Measurements from ENCODE around the gene DGKB. TPM values are rescaled to one million over a fixed set of nuclear protein-coding genes. Genes with fewer than 3 reads are reported as not detected.

Gene DGKB
- polyA plus RNA-seq, 2 of the 4 experiments (the other 2 are of a cell fraction), result 0.01 TPM; not detected in 1

DNA sequence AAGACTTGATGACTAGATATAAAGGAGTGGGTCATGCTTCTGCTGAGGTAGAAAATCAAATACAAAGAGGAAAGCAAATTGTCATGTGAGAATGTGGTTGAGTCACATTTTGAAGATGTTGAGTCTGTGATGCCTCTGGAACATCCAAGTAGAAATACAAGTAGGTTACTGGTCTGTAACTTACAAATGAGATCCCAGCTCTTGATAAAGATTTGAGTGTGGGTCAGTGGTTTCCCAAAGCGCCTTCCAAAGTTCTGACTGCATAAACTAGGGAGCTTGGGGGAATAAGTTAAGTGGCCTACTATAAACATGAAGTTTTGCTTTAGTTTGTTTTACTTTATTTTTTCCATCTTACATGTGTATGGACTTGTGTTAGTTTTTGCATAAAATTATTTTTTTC, 768.8 kb downstream of the DGKB start:
- POLR2A ChIA-PET, result no interaction called here
- DNase-seq (ENCODE audit: low read depth in 1 of 2, low spot score in 1 of 2) (no peak), ATAC-seq (no peak), FAIRE-seq (no peak)
- H3K9me3 ChIP-seq, result no peaks in the 10 kb centered on the region; the same call in 2 of the 3 replicates
- TF ChIP-seq JUN (IDR thresholded peaks at IDR 0.05), result no peak
- TF ChIP-seq, protein P1, sequence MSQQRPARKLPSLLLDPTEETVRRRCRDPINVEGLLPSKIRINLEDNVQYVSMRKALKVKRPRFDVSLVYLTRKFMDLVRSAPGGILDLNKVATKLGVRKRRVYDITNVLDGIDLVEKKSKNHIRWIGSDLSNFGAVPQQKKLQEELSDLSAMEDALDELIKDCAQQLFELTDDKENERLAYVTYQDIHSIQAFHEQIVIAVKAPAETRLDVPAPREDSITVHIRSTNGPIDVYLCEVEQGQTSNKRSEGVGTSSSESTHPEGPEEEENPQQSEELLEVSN (IDR thresholded peaks at IDR 0.05; ENCODE audit: borderline replicate concordance, low read depth), result no peak
- TF ChIP-seq ZNF302 (CRISPR knock-in tag; IDR thresholded peaks at IDR 0.05), result no peak
- TF ChIP-seq, protein P2, sequence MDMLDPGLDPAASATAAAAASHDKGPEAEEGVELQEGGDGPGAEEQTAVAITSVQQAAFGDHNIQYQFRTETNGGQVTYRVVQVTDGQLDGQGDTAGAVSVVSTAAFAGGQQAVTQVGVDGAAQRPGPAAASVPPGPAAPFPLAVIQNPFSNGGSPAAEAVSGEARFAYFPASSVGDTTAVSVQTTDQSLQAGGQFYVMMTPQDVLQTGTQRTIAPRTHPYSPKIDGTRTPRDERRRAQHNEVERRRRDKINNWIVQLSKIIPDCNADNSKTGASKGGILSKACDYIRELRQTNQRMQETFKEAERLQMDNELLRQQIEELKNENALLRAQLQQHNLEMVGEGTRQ (IDR thresholded peaks at IDR 0.05), result no peak
- TF ChIP-seq POLR2A (IDR thresholded peaks at IDR 0.05; ENCODE audit: low read length), result no peak
- TF ChIP-seq CBX8 (IDR thresholded peaks at IDR 0.05), result no peak
- no peak for TF ChIP-seq ZSCAN20 (CRISPR knock-in tag; IDR thresholded peaks at IDR 0.05)
- no peak for TF ChIP-seq MAFK (IDR thresholded peaks at IDR 0.05; ENCODE audit: partially characterized antibody)
- no peak overlapping the region for H3K27ac ChIP-seq
- WGBS (ENCODE audit: missing lambda C conversion rate), result 0% methylated on average over 1 of the region's 1 CpG
- CTCF ChIA-PET, result interaction anchor here (1.0 kb wide), 1 partner anchor 374 kb away, joined by 4 read pairs; no protein-coding TSS in a partner anchor
- no peak overlapping the region for H3K4me2 ChIP-seq
- no peak overlapping the region for H3K4me3 ChIP-seq
- no peaks in the 10 kb centered on the region for H3K4me1 ChIP-seq

DNA sequence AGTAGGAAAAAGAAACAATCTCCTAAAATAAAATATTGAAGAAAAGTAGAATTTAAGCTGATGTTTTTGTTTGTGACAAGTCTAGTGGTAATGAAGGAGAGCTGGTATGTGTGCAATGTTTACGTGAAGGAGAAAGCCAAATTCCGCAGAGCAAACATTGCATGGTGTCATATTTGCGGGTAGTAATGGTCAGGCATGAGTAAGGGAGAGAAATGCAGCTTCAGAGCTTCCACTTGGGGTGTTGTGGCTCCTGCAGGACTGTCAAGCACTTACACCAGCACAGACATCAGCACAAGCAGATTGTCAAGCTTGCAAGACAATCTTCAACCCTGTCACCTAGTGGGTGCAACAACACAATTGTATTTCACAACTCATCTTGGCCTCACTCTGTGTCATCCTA, 776.6 kb downstream of the DGKB start:
- no peak for TF ChIP-seq HEYL (CRISPR knock-in tag; IDR thresholded peaks at IDR 0.05)
- TF ChIP-seq MYC (IDR thresholded peaks at IDR 0.05; ENCODE audit: borderline replicate concordance, low read length), result no peak
- no peak for ATAC-seq
- Histone ChIP-seq H3K4me3 (no peak overlapping the region), H3K4me1 (no peaks in the 10 kb centered on the region), H3K4me2 (no peak overlapping the region), H3K9me3 (no peaks in the 10 kb centered on the region), H3K27ac (no peak overlapping the region)
- CTCF ChIA-PET, result interaction anchor here (1.3 kb wide), 1 partner anchor 348 kb away, joined by 3 read pairs; no protein-coding TSS in a partner anchor
- 36% methylated on average over 3 of the region's 3 CpGs for WGBS (ENCODE audit: missing lambda C conversion rate)
- no peak for FAIRE-seq
- DNase-seq (ENCODE audit: low read depth in 1 of 2, low spot score in 1 of 2), result no peak
- POLR2A ChIA-PET, result no interaction called here

DNA sequence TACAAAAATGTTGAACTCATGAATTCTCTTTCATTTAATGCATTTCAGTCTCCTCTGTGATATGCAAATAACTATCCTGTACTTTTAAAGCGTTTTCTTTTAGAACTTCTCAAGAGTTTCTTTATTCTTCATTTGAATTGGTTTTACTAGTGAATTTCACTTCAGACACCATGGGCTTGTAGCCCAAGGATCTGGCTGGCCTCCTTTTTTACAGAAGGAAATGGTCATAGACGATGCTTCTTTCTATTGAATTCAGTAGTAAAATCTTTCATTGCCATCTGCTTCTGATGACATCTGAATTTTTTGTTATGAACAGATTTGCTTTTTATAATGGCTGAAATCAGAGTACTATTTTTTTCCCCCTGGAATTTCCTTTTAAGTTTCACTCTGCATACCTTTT, 777.8 kb downstream of the DGKB start:
- no peak for ATAC-seq
- Histone ChIP-seq H3K4me3 (no peak overlapping the region), H3K4me2 (no peak overlapping the region), H3K27ac (no peak overlapping the region), H3K9me3 (no peaks in the 10 kb centered on the region), H3K4me1 (no peaks in the 10 kb centered on the region)
- ChIA-PET CTCF (no interaction called here), POLR2A (no interaction called here)
- FAIRE-seq, result no peak
- TF ChIP-seq RNF2 (IDR thresholded peaks at IDR 0.05; ENCODE audit: borderline replicate concordance, low read depth) (no peak), RARB (CRISPR knock-in tag; IDR thresholded peaks at IDR 0.05) (no peak), TP53 (CRISPR knock-in tag; IDR thresholded peaks at IDR 0.05) (no peak)
- TF ChIP-seq, protein P3, sequence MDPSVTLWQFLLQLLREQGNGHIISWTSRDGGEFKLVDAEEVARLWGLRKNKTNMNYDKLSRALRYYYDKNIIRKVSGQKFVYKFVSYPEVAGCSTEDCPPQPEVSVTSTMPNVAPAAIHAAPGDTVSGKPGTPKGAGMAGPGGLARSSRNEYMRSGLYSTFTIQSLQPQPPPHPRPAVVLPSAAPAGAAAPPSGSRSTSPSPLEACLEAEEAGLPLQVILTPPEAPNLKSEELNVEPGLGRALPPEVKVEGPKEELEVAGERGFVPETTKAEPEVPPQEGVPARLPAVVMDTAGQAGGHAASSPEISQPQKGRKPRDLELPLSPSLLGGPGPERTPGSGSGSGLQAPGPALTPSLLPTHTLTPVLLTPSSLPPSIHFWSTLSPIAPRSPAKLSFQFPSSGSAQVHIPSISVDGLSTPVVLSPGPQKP (IDR thresholded peaks at IDR 0.05; ENCODE audit: low read depth, low read length), result no peak
- TF ChIP-seq, protein P4, sequence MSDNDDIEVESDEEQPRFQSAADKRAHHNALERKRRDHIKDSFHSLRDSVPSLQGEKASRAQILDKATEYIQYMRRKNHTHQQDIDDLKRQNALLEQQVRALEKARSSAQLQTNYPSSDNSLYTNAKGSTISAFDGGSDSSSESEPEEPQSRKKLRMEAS (IDR thresholded peaks at IDR 0.05), result no peak
- no peak for DNase-seq (ENCODE audit: low read depth in 1 of 2, low spot score in 1 of 2)
- WGBS (ENCODE audit: missing lambda C conversion rate), result 15% methylated on average over 2 of the region's 2 CpGs

DNA sequence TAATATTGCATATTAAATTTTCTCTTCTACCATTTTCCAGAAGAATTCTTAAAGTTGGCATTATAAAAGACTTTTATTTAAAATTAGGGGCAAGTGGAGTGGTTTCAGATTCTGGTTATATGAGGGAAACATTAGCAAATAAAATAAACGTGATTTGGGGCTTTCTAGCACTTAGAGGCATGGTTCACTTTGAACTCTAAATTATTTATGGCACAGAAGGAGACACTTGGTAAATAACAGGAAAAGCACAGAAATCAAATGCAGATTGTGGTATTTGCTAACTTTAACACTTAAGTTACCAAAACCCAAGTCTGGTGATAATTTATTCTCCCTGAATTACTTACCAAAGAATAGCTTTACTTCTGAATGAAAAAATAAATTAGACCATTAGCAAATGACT, 778.6 kb downstream of the DGKB start:
- no peaks in the 10 kb centered on the region for H3K9me3 ChIP-seq
- ATAC-seq (no peak), DNase-seq (ENCODE audit: low read depth in 1 of 2, low spot score in 1 of 2) (no peak), FAIRE-seq (no peak)
- H3K4me2 ChIP-seq, result no peak overlapping the region
- ChIA-PET CTCF (no interaction called here), POLR2A (no interaction called here)
- WGBS (ENCODE audit: missing lambda C conversion rate), result 4% methylated on average over 1 of the region's 1 CpG
- TF ChIP-seq, protein P2 (IDR thresholded peaks at IDR 0.05), result no peak
- TF ChIP-seq RFX5 (IDR thresholded peaks at IDR 0.05) (no peak), KDM1A (IDR thresholded peaks at IDR 0.05; ENCODE audit: low read depth) (no peak), RARB (CRISPR knock-in tag; IDR thresholded peaks at IDR 0.05) (no peak), FOXS1 (CRISPR knock-in tag; IDR thresholded peaks at IDR 0.05) (no peak), MAZ (IDR thresholded peaks at IDR 0.05; ENCODE audit: borderline replicate concordance, low read depth, low read length) (no peak), HOXA7 (CRISPR knock-in tag; IDR thresholded peaks at IDR 0.05) (no peak), HOXB5 (CRISPR knock-in tag; IDR thresholded peaks at IDR 0.05) (no peak), RAD21 (conservative IDR thresholded peaks at IDR 0.05 in 1 of 2, IDR thresholded peaks at IDR 0.05 in 1 of 2) (no peak), CEBPB (IDR thresholded peaks at IDR 0.05) (no peak)
- TF ChIP-seq, protein P1 (IDR thresholded peaks at IDR 0.05; ENCODE audit: borderline replicate concordance, low read depth), result no peak
- TF ChIP-seq, protein P5, sequence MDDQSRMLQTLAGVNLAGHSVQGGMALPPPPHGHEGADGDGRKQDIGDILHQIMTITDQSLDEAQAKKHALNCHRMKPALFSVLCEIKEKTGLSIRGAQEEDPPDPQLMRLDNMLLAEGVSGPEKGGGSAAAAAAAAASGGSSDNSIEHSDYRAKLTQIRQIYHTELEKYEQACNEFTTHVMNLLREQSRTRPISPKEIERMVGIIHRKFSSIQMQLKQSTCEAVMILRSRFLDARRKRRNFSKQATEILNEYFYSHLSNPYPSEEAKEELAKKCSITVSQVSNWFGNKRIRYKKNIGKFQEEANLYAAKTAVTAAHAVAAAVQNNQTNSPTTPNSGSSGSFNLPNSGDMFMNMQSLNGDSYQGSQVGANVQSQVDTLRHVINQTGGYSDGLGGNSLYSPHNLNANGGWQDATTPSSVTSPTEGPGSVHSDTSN (IDR thresholded peaks at IDR 0.05), result no peak
- H3K27ac ChIP-seq, result no peak overlapping the region
- H3K4me3 ChIP-seq, result no peak overlapping the region
- H3K4me1 ChIP-seq, result no peaks in the 10 kb centered on the region

Measured in A549 (cell line).